Stimulated activated CD4-positive, alpha-beta T cell treated with anti-CD3 and anti-CD28 coated beads, Interleukin-4, amount 100 ng/mL, for 1 hour (primary cell): Measurements from ENCODE around the gene HAO1.

Experiments
- DNase-seq: peaks from one replicate; pipeline ENCODE4 v3.0.0-alpha.2; 2020

HAO1 gene

DNA sequence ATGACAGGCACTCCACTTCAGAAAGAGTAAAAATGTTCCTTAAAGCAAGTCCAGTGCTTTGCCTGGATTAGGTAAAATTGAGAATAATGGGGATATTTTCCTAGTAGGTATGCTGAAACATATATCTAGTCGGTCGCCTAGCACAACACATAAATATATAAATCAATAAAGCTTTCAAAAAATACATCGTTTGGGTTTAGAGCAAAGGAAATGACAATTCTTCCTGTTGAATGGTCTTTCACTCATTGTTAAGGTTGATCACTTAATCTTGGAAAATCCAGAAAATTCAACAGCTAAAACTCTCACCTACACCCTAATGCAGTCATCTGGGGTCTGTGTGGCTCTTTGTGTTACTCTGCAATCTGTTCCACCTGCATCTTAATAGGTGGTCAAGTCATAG, 13.9 kb downstream of the HAO1 start:
- no peak for DNase-seq

DNA sequence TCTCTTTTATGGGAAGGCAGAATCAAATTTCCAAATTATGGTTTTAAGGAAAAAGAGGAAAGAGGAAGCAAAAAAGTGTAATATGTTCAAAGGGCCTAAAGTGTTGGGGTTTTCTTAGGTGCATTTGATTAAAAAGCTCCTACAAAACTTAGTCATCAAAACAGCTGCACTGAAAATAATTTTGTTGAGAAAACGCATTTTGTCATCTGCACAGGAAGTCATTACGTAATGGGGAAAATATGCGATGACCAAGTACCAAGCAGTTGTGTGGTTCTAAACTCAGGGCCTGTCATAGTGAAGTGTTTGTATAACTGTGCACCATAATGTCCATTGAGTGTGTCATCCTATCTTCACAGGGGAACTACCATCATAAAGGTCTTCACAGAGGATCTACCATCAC, 15.6 kb downstream of the HAO1 start:
- DNase-seq, result no peak

DNA sequence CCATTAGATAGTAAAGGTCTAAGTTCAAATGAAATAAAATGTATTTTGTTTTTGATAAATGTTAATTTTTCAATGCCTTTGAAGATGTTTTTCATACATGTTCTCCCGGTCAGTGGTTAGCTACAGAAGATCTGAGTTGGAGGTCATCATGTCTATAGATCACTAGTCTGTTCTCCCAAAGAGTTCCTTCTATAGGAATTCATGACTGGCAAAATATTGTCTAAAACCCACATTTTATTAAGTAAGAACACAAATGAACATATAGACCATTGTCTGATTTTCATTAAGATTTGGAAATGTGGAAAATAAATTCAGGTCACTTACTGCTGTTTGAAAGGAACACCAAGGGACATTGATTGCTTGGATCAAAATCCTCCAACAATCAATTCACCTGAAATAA, 23.6 kb downstream of the HAO1 start:
- no peak for DNase-seq

DNA sequence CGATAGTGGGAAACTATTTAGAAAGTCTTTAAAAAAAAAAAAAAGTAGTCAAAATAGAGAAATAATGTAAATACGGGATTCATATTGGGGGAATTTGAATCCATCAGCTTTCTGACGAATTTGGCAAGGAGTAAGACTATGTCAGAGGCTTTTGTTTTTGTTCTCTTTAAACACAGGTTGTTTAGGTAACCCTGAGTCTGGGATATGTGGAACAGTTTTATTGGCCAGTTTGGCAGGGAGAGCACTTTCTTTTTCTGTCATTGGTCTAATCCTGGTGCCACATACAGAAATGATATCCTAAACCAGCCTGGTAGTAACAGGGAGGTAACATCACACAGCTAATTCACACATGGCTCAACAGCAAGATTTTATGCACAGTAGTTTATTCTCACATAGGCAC, 27.7 kb downstream of the HAO1 start:
- DNase-seq, result no peak

DNA sequence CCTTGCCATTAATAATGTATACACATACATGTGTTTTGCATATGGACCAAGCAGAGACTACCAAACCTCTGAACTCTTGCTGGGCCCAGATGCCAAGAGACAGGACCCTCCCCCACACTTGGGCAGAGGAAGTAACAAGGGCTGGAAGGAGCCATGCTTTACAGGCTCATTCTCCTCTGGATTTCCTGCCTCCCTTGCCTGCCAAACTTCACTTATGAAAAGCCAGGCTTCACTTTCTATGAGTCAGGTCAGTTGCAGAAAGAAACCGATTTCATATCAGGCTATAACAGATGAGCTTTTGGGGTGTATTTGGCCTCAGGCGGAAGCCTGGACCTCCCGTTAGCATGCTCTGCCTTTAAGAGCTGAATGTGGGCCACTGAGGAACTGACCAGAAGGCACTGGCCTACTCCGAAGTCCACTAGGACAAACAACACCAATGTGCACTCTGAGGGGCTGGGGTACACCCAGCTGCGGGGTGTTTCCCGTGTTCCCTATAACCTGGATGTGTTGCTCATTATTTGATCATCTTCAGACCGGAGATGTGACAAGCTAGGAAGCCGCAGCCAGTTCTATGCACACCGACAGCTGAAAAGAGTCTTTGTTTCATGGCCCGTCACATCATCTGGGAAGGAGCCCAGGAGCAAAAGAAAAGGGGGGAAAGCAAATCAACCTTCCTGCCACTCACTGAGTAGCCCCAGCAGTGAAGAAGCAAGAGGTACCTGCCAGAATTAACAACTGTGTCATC, 28.5 kb downstream of the HAO1 start:
- DNase-seq, result no peak

DNA sequence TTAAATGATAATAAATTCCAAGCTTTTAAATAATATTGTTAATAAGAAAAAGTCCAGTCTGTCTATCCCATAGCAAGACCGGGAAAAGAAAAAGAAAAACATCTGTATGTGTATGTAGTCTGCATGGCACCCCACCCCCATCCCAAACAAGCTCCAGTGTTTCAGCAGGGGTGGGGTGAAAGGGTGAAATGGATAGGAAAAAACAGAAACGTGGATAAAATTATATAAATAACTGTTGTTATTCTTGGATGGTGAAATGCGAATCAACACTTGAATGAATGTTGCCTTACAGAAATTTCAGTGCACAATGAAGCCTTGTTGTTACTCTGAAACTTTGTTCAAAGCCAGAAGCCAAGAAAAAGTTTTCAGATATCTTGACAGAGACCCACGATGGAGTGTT, 31.4 kb downstream of the HAO1 start:
- no peak for DNase-seq

DNA sequence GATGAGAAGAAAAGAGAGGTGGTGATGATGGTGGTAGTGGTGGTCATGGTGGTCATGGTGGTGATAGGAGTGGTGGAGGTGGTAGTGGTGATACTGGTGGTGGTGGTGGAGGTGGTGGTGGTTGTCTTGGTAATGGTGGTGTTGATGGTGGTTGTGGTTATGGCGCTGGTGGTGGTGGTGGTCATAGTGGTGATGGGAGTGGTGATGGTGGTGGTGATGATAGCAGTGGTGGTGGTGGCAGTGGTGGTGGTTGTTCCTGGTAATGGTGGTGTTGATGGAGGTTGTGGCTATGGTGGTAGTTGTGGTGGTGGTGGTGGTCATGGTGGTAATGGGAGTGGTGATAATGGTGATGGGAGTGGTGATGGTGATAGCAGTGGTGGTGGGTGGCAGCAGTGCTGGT, 36.8 kb downstream of the HAO1 start:
- no peak for DNase-seq

DNA sequence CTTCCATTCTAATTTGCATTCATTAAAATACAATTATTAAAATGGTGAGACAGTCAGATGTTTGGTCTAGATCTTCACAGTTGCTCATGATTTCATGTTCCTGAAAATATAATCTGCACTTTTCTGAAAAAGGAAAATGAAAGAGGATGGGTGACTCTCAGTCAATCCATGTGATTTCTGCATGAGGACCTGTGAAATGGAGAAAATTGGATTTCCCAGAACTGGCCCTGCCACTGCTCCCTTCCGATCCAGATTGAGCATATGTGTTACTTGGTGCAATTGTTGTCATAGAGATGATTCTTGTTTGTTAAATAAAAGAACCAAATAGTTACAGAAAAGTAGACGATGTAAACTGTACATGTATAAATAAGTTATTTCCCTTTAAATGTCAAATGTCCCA, 37.4 kb downstream of the HAO1 start:
- DNase-seq, result no peak

DNA sequence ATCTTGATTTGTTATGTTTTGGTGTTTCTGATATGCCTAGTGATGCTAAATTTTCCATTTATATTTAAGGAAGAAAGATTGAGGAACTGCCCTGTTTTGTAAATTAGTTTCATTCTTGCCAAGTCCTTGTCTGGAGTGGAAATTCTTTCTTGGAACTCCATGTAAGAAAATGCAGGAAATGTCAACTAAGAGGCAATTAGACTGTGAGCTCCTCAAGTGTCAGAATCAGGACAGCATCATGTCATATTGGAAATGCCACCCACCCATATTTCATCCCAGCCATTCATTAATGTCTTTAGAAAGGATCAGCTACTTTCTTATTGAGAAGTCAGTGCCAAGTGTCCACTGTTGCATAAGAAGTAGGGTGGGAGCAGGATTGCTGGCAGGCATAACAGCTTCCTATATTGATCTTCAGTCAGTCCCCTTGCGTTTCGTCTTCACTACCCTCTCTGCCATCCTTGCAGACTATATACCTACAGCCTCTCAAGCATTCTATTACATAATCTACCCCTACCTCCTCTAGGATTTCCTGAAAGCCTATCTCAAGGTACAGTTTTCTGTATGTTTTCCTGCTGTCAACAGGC, 42.4 kb downstream of the HAO1 start:
- no peak for DNase-seq

DNA sequence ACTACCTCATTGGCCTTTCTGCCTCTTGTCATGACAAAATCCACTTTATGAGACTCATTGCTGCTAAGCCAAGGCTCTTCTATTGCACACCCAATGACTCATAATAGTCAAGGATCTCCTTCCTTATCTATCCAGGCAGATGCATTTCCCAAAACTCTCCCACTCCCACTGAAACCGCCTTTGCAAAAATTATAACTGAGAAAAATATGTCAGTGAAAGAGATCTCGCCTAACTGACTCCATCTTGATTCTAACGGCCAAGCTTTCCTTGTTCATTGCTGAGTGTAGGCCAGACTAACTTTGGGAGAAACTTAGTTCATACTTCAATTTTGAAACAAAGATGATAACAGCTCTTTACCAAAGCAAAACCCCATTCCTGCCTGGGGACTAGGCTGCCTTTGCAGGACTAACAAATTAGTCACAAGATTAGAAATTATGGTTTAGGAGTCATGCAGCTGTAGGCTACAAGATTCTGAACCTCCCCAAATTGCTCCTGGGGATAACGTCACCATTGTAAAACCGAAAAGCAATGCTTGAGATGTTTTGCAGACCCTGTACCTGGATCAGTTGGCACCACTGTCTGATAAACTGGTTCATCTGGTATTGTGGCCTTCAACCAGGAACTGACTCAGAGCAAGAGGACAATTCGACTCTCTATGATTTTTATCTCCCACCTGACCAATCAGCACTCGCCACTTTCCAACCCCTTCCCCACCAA, 47.1 kb downstream of the HAO1 start:
- no peak for DNase-seq

DNA sequence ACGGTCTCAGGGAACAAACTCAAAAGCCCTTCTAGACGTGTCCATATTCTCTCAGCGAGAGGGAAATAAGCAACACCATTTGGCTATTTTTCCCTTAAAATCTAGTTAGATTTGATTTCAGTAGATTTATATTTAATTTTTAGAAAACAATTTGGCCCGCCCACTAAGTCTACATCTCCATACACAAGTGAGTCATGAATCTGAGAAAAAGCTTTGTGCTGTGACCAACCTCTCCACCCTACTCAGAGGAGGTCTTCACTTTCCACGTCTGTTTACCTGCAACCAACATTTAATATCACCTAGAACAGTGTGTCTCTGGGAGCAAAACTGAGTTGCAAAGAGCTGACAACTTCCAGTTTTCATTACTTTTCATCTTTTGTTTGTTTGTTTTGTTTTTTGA, 48.6 kb downstream of the HAO1 start:
- no peak for DNase-seq

DNA sequence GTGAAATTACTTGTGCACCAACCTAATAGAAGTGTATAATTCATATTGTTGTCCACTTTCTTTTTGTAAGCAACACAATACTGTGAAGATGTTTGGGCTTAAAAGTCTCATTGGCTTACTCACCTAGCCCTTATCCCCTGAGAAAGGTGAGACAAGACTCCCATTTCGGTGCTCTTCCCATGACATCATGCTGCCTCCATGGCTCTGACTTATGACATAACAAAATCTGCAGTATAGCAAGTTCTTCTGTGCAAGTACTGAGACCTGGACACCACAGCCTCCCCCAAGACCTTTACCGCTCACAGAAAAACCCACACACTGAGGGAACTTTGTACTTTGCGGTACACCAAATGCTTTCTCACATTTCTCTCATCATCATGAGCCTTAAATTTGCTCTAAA, 50.5 kb downstream of the HAO1 start:
- no peak for DNase-seq

DNA sequence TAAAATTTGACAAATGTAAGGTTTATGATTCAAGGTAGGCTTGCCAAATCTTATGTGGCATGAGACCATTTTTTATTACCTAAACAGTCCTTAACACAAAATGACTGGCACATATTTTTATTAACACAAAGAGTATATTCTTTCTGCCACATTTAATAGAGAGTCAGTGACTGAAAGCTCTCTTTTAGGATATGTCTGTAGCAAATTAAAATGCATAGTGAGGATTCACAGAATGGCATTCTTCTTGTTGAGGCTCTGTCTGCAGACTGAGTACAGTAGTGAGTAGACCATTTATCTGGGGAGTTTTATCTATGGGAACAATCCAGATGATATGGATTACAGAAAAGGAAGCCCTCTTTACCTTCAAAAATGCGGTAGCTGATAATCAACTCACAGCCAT, 56.5 kb downstream of the HAO1 start:
- DNase-seq, result no peak

DNA sequence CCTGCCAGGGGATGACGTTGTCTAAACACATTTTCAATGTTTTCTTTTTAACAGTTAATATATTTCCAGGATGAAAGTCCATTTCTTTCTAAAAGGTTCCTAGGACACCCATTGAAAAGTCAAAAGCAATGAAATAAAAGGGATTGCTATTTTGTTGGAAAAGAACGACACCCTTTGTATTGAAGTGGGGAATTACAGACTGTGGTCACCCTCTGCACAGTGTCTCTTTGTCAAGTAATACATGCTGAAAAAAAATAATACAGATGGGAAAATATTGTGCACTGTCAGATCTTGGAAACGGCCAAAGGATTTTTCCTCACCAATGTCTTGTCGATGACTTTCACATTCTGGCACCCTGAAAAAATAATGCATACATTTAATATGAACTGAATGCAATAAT, 56.9 kb downstream of the HAO1 start:
- DNase-seq, result no peak

DNA sequence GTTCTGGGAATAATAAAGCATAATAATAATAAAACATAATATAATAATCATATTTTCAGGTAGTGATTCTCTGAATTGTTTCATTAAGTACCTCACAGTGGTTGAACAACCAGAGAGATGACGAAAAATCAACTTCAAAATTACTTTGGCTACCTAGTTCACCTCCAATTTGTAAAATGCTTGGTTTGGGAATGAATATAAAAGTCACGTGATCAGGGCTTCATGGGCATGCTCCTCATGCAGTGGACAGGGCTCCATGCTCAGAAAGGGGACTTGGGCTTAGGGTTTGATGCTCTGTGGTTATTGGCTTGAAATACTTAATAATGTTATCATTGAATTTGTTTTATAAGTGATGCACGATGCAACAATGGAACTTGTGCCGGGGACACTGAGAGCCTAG, 58.2 kb downstream of the HAO1 start:
- DNase-seq, result no peak

DNA sequence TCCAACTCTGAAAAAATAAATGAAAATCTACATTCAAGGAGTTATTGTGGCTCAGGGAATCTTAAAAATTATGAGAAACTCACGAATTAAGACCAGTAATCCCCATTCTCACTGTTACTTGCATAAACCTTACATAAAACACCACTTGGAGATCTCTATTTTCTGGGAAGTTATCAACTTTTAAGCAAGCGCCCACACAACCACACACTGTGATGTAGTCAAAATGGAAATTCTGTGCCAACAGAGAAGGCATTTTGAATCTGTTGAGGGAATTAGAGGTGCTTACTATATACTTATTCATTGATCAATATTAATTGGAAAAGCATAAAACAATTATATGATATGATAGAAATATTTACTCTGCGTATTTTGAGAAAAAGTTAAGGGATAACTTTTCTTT, 58.7 kb downstream of the HAO1 start:
- DNase-seq, result no peak

DNA sequence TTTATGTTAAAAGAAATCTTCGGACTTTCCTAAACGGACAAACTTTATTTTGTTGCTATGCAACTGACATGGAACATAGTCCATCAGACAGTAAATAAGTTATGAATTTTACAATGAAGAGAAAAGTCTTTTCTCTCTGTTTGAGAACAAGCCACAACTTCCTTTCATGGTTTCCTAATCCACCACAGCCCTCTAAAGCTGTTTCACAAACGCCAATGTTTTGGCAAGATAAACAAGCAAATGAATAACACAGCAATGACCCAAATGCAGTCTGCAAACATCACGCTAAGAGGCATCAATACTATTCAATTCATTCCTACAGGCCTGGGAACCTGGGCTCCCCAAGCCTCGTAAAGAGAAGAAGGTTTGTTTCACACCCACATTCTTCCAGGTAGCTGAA, 60.4 kb downstream of the HAO1 start:
- no peak for DNase-seq

DNA sequence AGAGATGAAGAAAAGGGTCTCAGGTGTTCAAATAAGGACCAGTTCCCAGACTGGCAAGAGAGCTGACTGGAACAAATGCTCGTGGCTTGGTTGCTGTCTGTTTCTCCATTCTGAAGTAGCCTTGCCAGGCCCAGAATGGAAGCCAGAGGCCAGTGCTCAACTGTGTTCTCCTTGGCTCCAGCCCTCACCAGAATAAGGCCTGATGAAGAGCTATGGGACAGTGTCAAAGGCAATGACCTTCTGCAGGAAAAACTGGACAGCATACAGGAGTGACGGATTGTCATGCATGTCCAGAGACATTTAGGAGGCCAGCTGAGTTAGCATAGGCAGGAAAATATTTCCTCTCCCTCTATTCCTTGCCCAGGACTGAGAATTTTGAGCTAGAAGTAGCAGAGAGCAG, 72.2 kb downstream of the HAO1 start:
- DNase-seq, result no peak

DNA sequence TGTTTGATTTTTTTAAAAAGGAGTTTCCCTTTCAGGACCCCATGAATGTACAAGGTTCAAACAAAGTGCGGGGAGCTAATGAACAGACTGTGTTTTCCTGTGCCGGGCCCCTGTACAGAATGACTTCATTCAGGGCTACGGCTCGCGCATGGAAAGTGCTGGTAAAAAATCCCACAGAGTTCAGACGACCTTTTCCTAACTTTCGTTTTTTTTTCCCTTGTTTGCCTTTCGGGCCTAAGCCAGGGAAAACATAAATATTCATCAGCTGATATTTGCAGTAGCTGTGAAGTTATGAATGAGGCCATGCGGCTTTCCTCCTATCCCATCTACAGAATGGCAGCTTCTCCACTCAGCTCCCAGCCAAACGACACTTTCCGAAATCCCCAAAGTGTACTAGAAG, 74.0 kb downstream of the HAO1 start:
- DNase-seq, result no peak

DNA sequence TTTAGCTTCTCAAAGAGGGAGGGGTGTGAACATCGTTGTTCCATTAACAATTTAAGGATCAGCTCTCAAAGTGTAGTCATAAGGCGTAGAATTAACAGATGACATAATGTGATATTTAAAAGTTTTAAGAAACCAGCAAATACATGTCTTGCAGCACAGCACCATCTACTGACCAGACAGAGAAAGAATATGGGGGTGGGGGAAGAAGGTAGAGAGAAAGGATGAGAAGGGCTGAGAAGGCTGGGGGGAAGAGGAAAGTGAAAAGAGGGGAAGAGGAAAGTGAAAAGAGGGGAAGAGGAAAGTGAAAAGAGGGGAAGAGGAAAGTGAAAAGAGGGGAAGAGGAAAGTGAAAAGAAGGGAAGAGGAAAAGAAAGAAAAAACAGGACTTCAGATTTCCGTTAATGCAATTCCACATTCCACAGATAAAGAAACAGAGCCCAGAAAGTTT, 80.9 kb downstream of the HAO1 start:
- no peak for DNase-seq

DNA sequence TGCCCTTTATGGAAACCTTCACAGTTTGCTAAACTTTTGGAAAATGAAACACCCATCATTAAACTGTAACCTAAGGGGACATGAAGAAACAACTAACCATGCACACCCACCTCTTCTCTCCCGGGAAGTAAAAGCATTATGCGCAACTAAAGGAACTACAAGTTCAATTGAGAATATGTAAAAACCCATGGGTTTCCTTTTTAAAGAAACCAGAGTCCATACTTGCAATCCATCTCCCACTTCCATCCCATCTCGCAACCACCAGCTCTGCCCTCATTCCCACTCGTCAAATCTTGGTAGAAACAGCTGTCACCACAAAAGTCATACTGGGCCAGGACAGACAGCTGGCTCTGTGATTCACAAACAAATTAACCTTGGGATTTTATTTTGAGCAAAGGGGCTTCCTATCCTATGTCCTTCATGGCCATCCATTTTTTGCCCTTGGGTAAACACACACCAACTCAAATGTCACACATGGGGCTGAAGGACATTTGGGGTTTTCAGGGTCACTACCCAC, 81.5 kb downstream of the HAO1 start:
- no peak for DNase-seq

DNA sequence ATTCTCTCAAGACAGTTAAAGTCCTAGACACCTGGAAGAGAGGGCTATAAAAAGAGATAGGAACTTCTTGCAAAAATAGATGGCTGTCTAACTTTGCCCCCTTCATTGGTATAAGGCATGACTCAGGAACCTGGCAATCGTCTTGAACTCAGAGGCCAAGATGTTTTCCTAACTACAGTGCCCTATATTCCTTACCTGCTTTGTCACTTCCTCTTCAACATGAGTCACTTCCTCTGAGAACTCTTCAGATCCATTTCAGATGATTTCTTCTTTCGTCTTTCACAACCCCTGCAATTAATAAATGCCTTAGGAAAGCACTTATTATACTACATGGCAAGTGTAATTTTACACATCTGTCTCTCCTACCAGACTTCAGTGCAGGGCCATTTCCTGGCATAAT, 83.5 kb downstream of the HAO1 start:
- DNase-seq, result no peak

DNA sequence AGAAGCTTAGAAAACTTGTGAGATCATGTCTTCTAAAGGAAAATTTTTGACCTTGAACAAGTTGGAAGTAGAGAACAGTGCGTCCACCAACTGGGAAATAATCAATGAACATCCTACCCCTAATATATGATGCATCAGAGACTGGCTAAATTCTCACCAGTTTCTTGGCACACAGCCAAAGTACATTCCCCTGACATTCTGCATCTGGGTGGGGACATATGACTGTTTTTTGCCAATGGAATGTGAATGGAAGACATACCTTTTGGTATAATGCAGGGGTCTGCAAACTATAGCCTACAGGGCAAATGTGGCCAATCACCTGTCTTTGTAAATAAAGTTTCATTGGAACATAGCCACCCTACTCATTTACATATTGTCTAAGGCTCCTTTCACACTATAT, 84.7 kb downstream of the HAO1 start:
- no peak for DNase-seq

DNA sequence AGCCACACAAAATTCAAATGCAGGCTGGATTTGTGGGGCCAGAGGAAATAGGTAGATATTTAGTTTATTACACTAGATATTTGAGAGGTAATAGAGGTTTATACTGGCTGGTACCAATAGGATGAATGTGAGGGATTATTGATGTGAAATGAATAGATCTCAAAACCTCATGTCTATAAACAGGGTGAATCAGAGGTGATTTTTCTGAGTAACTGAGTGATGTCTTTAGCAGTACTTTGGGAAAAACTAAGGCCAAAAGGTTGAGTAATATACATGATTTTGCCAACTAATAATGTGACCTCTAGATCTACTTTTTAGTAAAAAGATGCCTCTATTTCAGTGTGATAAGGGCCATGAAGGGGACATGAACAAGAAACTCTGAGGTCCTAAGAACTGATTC, 86.8 kb downstream of the HAO1 start:
- DNase-seq, result no peak
